ENCODE results near the gene UPF1.
"Not testable (repeated sequence)": the region's sequence is repeated elsewhere in the genome, so short reads cannot be mapped to it uniquely, and the experiment has no call there.

The UPF1 gene

DNA sequence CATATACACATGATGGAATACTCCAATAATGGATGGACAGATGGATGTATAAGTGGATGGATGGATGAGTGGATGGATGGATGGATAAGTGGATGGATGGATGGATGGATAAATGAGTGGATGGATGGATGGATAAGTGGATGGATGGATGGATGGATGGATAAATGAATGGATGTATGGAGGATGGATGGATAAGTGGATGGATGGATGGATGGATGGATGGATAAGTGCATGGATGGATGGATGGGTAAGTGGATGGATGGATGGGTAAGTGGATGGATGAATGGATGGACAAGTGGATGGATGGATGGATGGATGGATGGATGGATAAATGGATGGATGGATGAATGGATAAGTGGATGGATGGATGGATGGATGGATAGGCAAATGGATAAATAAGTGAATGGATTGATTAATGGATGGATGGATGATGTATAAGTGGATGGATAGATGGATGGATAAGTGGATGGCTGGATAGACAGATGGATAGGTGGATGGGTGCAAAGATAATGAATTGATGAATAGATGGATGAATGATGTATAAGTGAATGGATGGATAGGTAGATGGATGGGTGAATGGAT is 32.3 kb upstream of the UPF1 start:
- H3K27me3 ChIP-seq (ENCODE audit: control insufficient read depth in 1 of 2, insufficient read depth in 2 of 2, low read length in 2 of 2): peaks cover 20 to 28% of the 10 kb centered on the region in 2 donors
- H3K4me3 ChIP-seq (ENCODE audit: low read depth in 1 of 2, low read length in 2 of 2): no peak overlapping the region
- H3K9me3 ChIP-seq (ENCODE audit: control insufficient read depth in 1 of 2, low read length in 2 of 2): no peaks in the 10 kb centered on the region
- no peak overlapping the region for H3K9ac ChIP-seq (ENCODE audit: low read depth in 1 of 2, low read length in 2 of 2)
- H3K27ac ChIP-seq (ENCODE audit: low read depth, low read length): no peak overlapping the region
- H3K4me1 ChIP-seq (ENCODE audit: control insufficient read depth in 1 of 2, insufficient read depth in 2 of 2, low read length in 2 of 2): peaks cover 7 to 8% of the 10 kb centered on the region in 2 donors
- H3K36me3 ChIP-seq (ENCODE audit: control insufficient read depth in 1 of 2, insufficient read depth in 2 of 2, low read length in 2 of 2): no peaks in the 10 kb centered on the region

DNA sequence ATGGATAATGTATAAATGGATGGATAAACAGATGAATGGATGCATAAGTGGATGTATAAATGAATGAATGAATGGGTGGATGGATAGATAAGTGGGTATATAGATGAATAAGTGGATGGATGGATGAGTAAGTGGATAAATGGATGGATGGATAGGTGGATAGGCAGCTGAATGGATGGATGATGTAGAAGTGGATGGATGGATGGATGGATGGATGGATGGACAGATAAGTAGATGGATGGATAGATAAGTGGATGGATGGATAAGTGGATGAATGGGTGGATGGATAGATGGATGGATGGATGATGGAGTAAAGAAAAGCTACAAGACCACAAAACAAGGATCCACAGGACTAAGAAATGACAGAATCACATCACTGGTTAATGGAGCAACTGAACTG is 31.7 kb upstream of the UPF1 start:
- H3K27ac ChIP-seq (ENCODE audit: low read depth, low read length): no peak overlapping the region
- no peaks in the 10 kb centered on the region for H3K9me3 ChIP-seq (ENCODE audit: control insufficient read depth in 1 of 2, low read length in 2 of 2)
- no peak overlapping the region for H3K9ac ChIP-seq (ENCODE audit: low read depth in 1 of 2, low read length in 2 of 2)
- H3K4me3 ChIP-seq (ENCODE audit: low read depth in 1 of 2, low read length in 2 of 2): no peak overlapping the region
- H3K27me3 ChIP-seq (ENCODE audit: control insufficient read depth in 1 of 2, insufficient read depth in 2 of 2, low read length in 2 of 2): peaks cover 16 to 28% of the 10 kb centered on the region in 2 donors
- H3K36me3 ChIP-seq (ENCODE audit: control insufficient read depth in 1 of 2, insufficient read depth in 2 of 2, low read length in 2 of 2): no peaks in the 10 kb centered on the region
- peaks cover 7 to 8% of the 10 kb centered on the region in 2 donors for H3K4me1 ChIP-seq (ENCODE audit: control insufficient read depth in 1 of 2, insufficient read depth in 2 of 2, low read length in 2 of 2)

DNA sequence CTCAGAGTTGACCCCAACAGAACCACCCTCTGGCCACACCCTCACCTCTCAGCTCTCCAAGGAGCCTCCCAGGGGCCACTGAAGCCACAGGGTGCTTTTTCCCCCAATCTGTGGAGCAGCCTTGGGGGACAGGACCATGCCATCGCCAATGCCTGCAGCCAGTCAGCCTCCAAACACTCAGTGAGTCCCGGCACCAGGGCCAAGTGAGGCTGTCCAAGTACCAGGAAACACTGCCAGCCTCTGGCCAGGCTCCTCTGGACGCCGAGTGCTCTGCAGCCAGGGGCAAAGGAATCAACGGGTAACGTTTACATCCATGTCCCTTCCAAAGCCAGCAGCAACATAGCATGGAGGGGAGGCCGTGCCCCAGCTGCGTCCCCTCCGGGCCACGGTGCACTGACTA is 31.1 kb upstream of the UPF1 start:
- no peak overlapping the region for H3K9ac ChIP-seq (ENCODE audit: low read depth in 1 of 2, low read length in 2 of 2)
- peaks cover 12 to 25% of the 10 kb centered on the region in 2 donors for H3K27me3 ChIP-seq (ENCODE audit: control insufficient read depth in 1 of 2, insufficient read depth in 2 of 2, low read length in 2 of 2)
- H3K36me3 ChIP-seq (ENCODE audit: control insufficient read depth in 1 of 2, insufficient read depth in 2 of 2, low read length in 2 of 2): no peaks in the 10 kb centered on the region
- H3K4me1 ChIP-seq (ENCODE audit: control insufficient read depth in 1 of 2, insufficient read depth in 2 of 2, low read length in 2 of 2): peaks cover 7 to 8% of the 10 kb centered on the region in 2 donors
- no peak overlapping the region for H3K4me3 ChIP-seq (ENCODE audit: low read depth in 1 of 2, low read length in 2 of 2)
- no peaks in the 10 kb centered on the region for H3K9me3 ChIP-seq (ENCODE audit: control insufficient read depth in 1 of 2, low read length in 2 of 2)
- H3K27ac ChIP-seq (ENCODE audit: low read depth, low read length): no peak overlapping the region

DNA sequence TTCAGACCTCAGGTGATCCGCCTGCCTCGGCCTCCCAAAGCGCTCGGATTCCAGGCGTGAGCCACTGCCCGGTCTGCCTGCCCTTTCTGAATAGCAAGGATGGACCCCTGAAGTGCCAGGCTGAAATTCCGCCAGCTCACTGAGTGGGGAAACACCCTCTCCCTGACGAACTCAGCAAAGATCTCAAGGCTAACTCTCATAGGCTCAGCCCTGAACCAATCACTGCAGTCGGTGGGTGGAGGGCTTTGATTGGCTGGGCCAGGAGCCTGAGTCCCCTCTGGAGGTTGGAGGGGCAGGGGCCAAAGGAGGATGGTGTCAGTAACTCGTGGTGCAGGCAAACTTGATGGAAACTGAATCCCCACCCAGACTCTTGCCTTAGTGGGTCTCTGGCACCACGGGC is 29.4 kb upstream of the UPF1 start:
- Histone ChIP-seq H3K9ac (ENCODE audit: low read depth in 1 of 2, low read length in 2 of 2) (no peak overlapping the region), H3K27ac (ENCODE audit: low read depth, low read length) (no peak overlapping the region), H3K4me1 (ENCODE audit: control insufficient read depth in 1 of 2, insufficient read depth in 2 of 2, low read length in 2 of 2) (peaks cover 7 to 8% of the 10 kb centered on the region in 2 donors), H3K27me3 (ENCODE audit: control insufficient read depth in 1 of 2, insufficient read depth in 2 of 2, low read length in 2 of 2) (peaks cover 4 to 14% of the 10 kb centered on the region in 2 donors), H3K36me3 (ENCODE audit: control insufficient read depth in 1 of 2, insufficient read depth in 2 of 2, low read length in 2 of 2) (no peaks in the 10 kb centered on the region), H3K9me3 (ENCODE audit: control insufficient read depth in 1 of 2, low read length in 2 of 2) (no peaks in the 10 kb centered on the region), H3K4me3 (ENCODE audit: low read depth in 1 of 2, low read length in 2 of 2) (no peak overlapping the region)

DNA sequence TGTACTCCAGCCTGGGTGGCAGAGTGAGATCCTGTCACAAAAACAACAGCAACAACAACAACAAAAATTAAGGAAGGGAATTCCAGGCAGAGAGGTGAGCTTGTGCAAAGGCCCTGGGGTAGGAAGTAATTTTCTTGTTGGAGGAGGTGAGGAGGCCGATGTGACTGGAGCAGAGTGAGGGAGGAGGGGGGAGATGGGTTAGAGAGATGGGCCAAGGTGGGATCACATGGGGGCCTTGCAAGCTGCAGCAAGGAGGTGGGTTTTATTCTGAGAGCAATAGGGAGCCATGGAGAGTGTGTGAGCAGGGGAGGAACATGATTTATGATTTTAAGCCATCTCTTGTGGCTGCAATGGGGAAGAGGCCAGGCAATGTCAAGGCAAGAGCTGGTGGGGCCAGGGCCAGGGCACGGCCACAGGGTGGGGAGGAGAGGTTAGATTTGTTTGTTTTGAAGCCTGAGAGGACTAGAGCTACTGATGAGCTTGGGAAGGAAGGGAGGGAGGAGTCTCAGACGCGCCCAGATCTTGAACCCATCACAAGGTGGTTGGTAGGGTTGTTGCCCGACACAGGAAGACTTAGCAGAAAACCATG is 28.1 kb upstream of the UPF1 start:
- H3K27ac ChIP-seq (ENCODE audit: low read depth, low read length): no peak overlapping the region
- H3K4me1 ChIP-seq (ENCODE audit: control insufficient read depth in 1 of 2, insufficient read depth in 2 of 2, low read length in 2 of 2): peaks cover 7% of the 10 kb centered on the region in 2 donors
- no peak overlapping the region for H3K9ac ChIP-seq (ENCODE audit: low read depth in 1 of 2, low read length in 2 of 2)
- no peaks in the 10 kb centered on the region for H3K9me3 ChIP-seq (ENCODE audit: control insufficient read depth in 1 of 2, low read length in 2 of 2)
- H3K4me3 ChIP-seq (ENCODE audit: low read depth in 1 of 2, low read length in 2 of 2): no peak overlapping the region
- no peaks in the 10 kb centered on the region for H3K36me3 ChIP-seq (ENCODE audit: control insufficient read depth in 1 of 2, insufficient read depth in 2 of 2, low read length in 2 of 2)
- H3K27me3 ChIP-seq (ENCODE audit: control insufficient read depth in 1 of 2, insufficient read depth in 2 of 2, low read length in 2 of 2): peaks cover 4 to 12% of the 10 kb centered on the region in 2 donors

DNA sequence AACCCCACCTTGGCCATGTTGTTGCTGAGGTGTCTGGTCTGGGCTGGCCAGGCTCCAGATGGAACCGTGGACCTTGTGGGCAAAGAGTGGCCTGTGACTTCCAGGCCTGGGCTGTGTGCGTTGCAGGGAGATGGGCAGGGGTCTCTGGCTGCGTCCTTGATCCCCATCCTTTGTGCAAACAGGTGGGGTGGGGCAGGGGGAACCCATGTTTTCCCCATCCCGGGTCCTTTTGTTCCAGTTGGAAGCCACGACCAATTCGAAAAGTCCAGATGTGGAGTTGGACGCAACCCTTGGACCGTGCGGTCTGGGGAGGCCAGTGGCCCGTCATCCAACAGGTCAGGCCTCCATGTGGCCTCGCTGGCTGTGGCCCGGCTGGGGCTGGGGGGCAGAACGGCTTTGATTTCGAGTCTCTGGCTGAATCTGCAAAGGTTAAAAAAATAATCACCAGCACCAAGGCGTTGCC is 27.6 kb upstream of the UPF1 start:
- no peaks in the 10 kb centered on the region for H3K36me3 ChIP-seq (ENCODE audit: control insufficient read depth in 1 of 2, insufficient read depth in 2 of 2, low read length in 2 of 2)
- H3K27me3 ChIP-seq (ENCODE audit: control insufficient read depth in 1 of 2, insufficient read depth in 2 of 2, low read length in 2 of 2): peaks cover under 1 to 8% of the 10 kb centered on the region in 2 donors
- no peak overlapping the region for H3K9ac ChIP-seq (ENCODE audit: low read depth in 1 of 2, low read length in 2 of 2)
- no peak overlapping the region for H3K27ac ChIP-seq (ENCODE audit: low read depth, low read length)
- H3K4me3 ChIP-seq (ENCODE audit: low read depth in 1 of 2, low read length in 2 of 2): no peak overlapping the region
- peaks cover 2% of the 10 kb centered on the region in 2 donors for H3K4me1 ChIP-seq (ENCODE audit: control insufficient read depth in 1 of 2, insufficient read depth in 2 of 2, low read length in 2 of 2)
- no peaks in the 10 kb centered on the region for H3K9me3 ChIP-seq (ENCODE audit: control insufficient read depth in 1 of 2, low read length in 2 of 2)

DNA sequence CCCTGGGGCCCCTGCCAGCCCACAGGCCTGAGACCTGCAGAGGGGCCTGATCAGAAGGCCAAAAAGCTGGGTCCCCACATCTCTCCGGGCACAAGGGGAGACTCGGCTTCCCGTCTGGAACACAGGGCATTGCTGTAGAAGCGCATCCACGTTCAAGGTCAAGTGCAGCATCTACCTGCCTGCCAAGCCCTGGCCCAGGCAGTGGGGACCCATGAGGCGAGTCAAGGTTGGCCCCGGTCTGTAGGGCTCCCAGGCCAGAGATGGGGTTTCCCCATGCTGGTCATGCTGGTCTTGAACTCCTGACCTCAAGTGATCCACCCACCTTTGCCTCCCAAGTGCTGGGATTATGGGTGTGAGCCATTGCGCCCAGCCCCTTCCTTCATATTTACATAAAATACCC is 27.1 kb upstream of the UPF1 start:
- H3K36me3 ChIP-seq (ENCODE audit: control insufficient read depth in 1 of 2, insufficient read depth in 2 of 2, low read length in 2 of 2): no peaks in the 10 kb centered on the region
- H3K9ac ChIP-seq (ENCODE audit: low read depth in 1 of 2, low read length in 2 of 2): no peak overlapping the region
- no peak overlapping the region for H3K4me3 ChIP-seq (ENCODE audit: low read depth in 1 of 2, low read length in 2 of 2)
- H3K4me1 ChIP-seq (ENCODE audit: control insufficient read depth in 1 of 2, insufficient read depth in 2 of 2, low read length in 2 of 2): no peaks in the 10 kb centered on the region
- H3K27me3 ChIP-seq (ENCODE audit: control insufficient read depth in 1 of 2, insufficient read depth in 2 of 2, low read length in 2 of 2): peaks cover 0 to 7% of the 10 kb centered on the region in 2 donors
- H3K9me3 ChIP-seq (ENCODE audit: control insufficient read depth in 1 of 2, low read length in 2 of 2): no peaks in the 10 kb centered on the region
- no peak overlapping the region for H3K27ac ChIP-seq (ENCODE audit: low read depth, low read length)

DNA sequence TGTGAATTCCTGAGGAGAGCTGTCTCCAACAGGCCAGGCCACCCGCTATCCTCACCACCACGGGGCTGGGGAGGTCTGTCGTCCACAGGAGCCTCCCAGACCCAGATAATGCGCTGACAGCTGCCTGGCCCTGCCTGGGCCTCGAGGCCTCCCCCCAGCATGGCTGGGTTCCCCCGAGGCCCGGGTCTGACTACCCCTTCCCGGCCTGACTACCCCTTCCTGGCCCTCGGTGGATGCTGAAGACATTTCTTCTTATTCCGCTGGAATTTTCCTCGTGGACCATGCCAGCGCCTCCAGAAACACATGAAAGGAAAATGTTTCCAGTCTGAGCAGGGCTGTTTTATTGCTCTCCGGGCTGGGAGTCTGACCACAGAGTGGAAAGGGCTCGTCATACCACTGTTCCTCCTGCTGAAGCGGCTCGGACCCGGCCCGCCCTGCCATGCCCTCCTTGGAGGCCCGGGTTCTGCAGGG is 23.9 kb upstream of the UPF1 start:
- Histone ChIP-seq H3K4me3 (ENCODE audit: low read depth in 1 of 2, low read length in 2 of 2) (no peak overlapping the region), H3K27ac (ENCODE audit: low read depth, low read length) (no peak overlapping the region), H3K4me1 (ENCODE audit: control insufficient read depth in 1 of 2, insufficient read depth in 2 of 2, low read length in 2 of 2) (no peaks in the 10 kb centered on the region), H3K36me3 (ENCODE audit: control insufficient read depth in 1 of 2, insufficient read depth in 2 of 2, low read length in 2 of 2) (no peaks in the 10 kb centered on the region), H3K9ac (ENCODE audit: low read depth in 1 of 2, low read length in 2 of 2) (no peak overlapping the region), H3K9me3 (ENCODE audit: control insufficient read depth in 1 of 2, low read length in 2 of 2) (no peaks in the 10 kb centered on the region), H3K27me3 (ENCODE audit: control insufficient read depth in 1 of 2, insufficient read depth in 2 of 2, low read length in 2 of 2) (no peaks in the 10 kb centered on the region)

DNA sequence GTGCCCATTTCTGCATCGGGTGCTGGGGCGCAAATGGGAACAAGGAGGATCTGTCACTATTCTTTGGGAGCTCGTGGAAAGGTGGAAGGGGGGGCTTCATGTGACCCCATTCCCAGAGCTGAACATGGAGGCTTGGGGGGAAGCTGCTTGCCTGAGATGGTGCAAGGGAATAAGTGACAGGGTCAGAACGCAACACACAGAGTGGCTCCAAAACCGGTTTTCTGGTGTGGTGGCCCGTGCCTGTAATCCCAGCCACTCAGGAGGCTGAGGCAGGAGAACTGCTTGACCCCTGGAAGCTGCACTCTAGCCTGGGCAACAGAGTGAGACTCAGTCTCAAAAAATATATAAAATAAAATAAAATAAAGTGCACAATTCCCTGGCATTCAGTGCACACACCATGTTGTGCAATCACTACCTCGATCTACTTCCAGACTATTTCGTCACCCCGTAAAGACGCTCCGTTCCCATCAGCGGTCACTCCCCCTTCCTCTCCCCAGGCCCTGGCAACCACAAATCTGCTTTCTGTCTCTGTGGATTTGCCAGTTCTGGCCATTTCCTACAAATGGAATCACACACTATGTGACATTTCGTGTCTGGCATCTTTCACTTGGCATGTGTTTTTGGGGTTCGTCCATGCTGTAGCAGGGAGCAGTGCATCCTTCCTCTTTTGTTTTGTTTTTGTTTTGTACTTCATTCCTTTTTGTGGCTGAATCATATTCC is 22.4 kb upstream of the UPF1 start:
- Histone ChIP-seq H3K36me3 (ENCODE audit: control insufficient read depth in 1 of 2, insufficient read depth in 2 of 2, low read length in 2 of 2) (no peaks in the 10 kb centered on the region), H3K27ac (ENCODE audit: low read depth, low read length) (no peak overlapping the region), H3K9me3 (ENCODE audit: control insufficient read depth in 1 of 2, low read length in 2 of 2) (no peaks in the 10 kb centered on the region), H3K4me3 (ENCODE audit: low read depth in 1 of 2, low read length in 2 of 2) (no peak overlapping the region), H3K9ac (ENCODE audit: low read depth in 1 of 2, low read length in 2 of 2) (no peak overlapping the region), H3K27me3 (ENCODE audit: control insufficient read depth in 1 of 2, insufficient read depth in 2 of 2, low read length in 2 of 2) (no peaks in the 10 kb centered on the region), H3K4me1 (ENCODE audit: control insufficient read depth in 1 of 2, insufficient read depth in 2 of 2, low read length in 2 of 2) (no peaks in the 10 kb centered on the region)

DNA sequence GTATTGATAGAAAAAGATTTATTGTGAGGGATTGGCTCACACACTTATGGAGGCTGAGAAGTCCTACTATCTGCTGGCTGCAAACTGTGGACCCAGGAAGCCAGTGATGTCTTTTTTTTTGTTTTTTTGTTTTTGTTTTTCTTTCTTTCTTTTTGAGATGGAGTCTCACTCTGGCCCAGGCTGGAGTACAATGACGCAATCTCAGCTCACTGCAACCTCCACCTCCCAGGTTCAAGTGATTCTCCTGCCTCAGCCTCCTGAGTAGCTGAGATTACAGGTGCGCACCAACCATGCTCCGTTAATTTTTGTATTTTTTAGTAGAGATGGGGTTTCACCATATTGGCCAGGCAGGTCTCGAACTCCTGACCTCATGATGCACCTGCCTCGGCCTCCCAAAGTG is 20.1 kb upstream of the UPF1 start:
- H3K9me3 ChIP-seq (ENCODE audit: control insufficient read depth in 1 of 2, low read length in 2 of 2); H3K9ac ChIP-seq (ENCODE audit: low read depth in 1 of 2, low read length in 2 of 2); H3K4me3 ChIP-seq (ENCODE audit: low read depth in 1 of 2, low read length in 2 of 2); H3K36me3 ChIP-seq (ENCODE audit: control insufficient read depth in 1 of 2, insufficient read depth in 2 of 2, low read length in 2 of 2); H3K27me3 ChIP-seq (ENCODE audit: control insufficient read depth in 1 of 2, insufficient read depth in 2 of 2, low read length in 2 of 2); H3K27ac ChIP-seq (ENCODE audit: low read depth, low read length); H3K4me1 ChIP-seq (ENCODE audit: control insufficient read depth in 1 of 2, insufficient read depth in 2 of 2, low read length in 2 of 2): not testable (repeated sequence)

Data from duodenal mucosa (tissue), 2 donors.